PC-9 (cell line): ENCODE data around the gene CHSY3.

Experiments
- EZH2 ChIP-seq: fragments of 200-600 bp; sonication (generic); IDR thresholded peaks from 2 replicates; pipeline ENCODE4 v1.8.0; 2017; ENCODE audit warnings: antibody characterized with exemption, low read depth
- TF ChIP-seq, protein P1 (sequence below): fragments of 200-600 bp; sonication (generic); conservative IDR thresholded peaks from 2 replicates; pipeline ENCODE4 v1.6.1; 2017; ENCODE audit warnings: mixed run types, antibody characterized with exemption, mild to moderate bottlenecking, moderate library complexity

DNA sequence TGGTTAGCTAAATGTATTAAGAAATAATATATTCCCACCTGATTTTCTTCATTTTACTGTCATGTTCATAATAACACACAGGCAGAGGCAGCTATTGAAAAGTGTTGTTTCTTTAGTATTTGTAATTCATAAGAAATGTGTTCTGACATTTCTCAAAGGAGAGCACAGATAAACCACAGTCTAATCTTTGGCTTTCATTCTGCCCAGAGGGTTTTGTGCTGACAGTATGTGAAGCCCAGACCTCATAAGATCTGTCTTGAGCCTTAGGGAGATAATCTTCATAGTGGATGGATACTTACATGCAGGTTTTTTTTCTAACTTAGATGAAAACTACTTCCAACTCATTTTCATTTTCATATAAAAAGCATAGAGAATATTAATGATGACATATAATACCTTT lies 206.1 kb downstream of the CHSY3 start:
- TF ChIP-seq, protein P1, sequence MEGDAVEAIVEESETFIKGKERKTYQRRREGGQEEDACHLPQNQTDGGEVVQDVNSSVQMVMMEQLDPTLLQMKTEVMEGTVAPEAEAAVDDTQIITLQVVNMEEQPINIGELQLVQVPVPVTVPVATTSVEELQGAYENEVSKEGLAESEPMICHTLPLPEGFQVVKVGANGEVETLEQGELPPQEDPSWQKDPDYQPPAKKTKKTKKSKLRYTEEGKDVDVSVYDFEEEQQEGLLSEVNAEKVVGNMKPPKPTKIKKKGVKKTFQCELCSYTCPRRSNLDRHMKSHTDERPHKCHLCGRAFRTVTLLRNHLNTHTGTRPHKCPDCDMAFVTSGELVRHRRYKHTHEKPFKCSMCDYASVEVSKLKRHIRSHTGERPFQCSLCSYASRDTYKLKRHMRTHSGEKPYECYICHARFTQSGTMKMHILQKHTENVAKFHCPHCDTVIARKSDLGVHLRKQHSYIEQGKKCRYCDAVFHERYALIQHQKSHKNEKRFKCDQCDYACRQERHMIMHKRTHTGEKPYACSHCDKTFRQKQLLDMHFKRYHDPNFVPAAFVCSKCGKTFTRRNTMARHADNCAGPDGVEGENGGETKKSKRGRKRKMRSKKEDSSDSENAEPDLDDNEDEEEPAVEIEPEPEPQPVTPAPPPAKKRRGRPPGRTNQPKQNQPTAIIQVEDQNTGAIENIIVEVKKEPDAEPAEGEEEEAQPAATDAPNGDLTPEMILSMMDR = no peak
- no peak for TF ChIP-seq EZH2
